22Rv1 (cell line): ENCODE data around the gene SPINK8.

ENCODE experiments used
- ZFX ChIP-seq: fragments of 450-650 bp; IDR thresholded peaks from 2 replicates; pipeline ENCODE4 v1.6.1; 2017; ENCODE audit warnings: antibody characterized with exemption, borderline replicate concordance
- TF ChIP-seq, protein P1 (sequence below): fragments of 450-650 bp; IDR thresholded peaks from 2 replicates; pipeline ENCODE4 v1.5.1; 2017; ENCODE audit warnings: mild to moderate bottlenecking

DNA sequence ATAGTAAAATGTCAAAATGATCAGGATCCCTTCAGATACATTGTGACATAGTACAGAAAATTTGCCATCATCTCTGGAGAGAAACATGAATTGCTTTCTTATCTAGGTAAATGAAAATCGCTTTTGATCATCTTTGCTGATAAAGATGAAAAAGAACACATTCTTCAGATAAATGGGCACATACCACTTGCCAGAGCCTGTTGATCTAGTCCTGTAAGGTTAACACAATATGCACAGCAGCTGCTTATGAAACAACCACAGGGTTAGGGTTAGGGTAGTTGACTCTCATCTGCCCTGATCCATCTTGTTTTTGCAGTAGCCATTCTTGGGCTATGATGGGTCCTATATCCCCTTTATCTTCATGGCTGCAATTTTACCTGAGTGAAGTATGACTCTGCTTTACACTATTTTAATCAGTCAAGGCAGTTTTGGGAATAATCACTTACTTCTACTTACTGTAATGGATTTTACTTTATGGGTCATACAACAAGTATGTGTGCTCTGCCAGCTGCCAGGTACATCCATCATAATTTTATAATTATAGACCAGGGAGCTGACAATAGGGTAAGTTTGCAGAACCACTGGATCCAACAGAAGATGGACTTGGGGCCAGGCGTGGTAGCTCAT lies 12.6 kb upstream of the SPINK8 start:
- TF ChIP-seq, protein P1, sequence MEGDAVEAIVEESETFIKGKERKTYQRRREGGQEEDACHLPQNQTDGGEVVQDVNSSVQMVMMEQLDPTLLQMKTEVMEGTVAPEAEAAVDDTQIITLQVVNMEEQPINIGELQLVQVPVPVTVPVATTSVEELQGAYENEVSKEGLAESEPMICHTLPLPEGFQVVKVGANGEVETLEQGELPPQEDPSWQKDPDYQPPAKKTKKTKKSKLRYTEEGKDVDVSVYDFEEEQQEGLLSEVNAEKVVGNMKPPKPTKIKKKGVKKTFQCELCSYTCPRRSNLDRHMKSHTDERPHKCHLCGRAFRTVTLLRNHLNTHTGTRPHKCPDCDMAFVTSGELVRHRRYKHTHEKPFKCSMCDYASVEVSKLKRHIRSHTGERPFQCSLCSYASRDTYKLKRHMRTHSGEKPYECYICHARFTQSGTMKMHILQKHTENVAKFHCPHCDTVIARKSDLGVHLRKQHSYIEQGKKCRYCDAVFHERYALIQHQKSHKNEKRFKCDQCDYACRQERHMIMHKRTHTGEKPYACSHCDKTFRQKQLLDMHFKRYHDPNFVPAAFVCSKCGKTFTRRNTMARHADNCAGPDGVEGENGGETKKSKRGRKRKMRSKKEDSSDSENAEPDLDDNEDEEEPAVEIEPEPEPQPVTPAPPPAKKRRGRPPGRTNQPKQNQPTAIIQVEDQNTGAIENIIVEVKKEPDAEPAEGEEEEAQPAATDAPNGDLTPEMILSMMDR, result no peak
- TF ChIP-seq ZFX, result no peak
